Small intestine (tissue), 4 donors: Measurements from ENCODE around the gene SHCBP1. TPM values are rescaled to one million over a fixed set of nuclear protein-coding genes. Genes with fewer than 3 reads are reported as not detected.

ENCODE experiments used
- polyA plus RNA-seq, 4 donors: library from polyadenylated mRNA; stranded (reverse) in 3 of 4; unstranded in 1 of 4; fragments of 200-250 nt in 3 of 4; fragments of 120-200 nt in 1 of 4; gene quantifications; one replicate each; pipeline versions ENCODE4 v1.2.1 to v1.2.3, GENCODE V29; 2013
- donor health status: healthy with polysubstance abuse.
- donor health status: Bipolar disorder and iron deficiency.
- donor health status: healthy.

SHCBP1 gene
- polyA plus RNA-seq, 4 donors = 0.54 to 5.5 (median 3.0) TPM

Other genes with a start within 250 kb of the SHCBP1 start
- 100 to 1,000 TPM in 1 of 4 donors, 10 to 100 TPM in 3; 36.1 to 157 (median 76.3) TPM for gene VPS35, start 67.8 kb upstream of the SHCBP1 start, polyA plus RNA-seq
- gene ORC6, start 68.3 kb upstream of the SHCBP1 start, polyA plus RNA-seq = 10 to 100 TPM in 1 of 4 donors, 1 to 10 TPM in 3; 1.9 to 24.9 (median 7.5) TPM
- under 1 TPM in 3 of 4 donors, not detected in 1; 0.04 to 0.81 (median 0.25) TPM for gene MYLK3, start 127.0 kb upstream of the SHCBP1 start, polyA plus RNA-seq
- 10 to 100 TPM in 2 of 4 donors, 1 to 10 TPM in 2; 5.7 to 30.1 (median 11.7) TPM for gene C16orf87, start 209.8 kb upstream of the SHCBP1 start, polyA plus RNA-seq